Stimulated activated CD4-positive, alpha-beta T cell treated with anti-CD3 and anti-CD28 coated beads, Interleukin-1b, Interleukin-23, amount 100 ng/mL, for 24 hours (primary cell): ENCODE data around the gene PELI1.
"Not testable (repeated sequence)": the region's sequence is repeated elsewhere in the genome, so short reads cannot be mapped to it uniquely, and the experiment has no call there.

Experiments
- DNase-seq, 4 experiments: peaks; one replicate each; pipeline ENCODE4 v3.0.0-alpha.2; 2020; ENCODE audit warnings: low read depth in 4 of 4, low spot score in 1 of 4

PELI1 gene

GRCh38 chr2:64124168-64124567, 20.1 kb downstream of the PELI1 start:
- DNase-seq, result no peak

- no peak for DNase-seq
These were observed 20.5 kb downstream of the PELI1 start for GRCh38 chr2:64123740-64124139.

- DNase-seq, result no peak
These were observed 21.9 kb downstream of the PELI1 start for GRCh38 chr2:64122358-64122757.

- no peak for DNase-seq
These were observed 23.3 kb downstream of the PELI1 start for GRCh38 chr2:64120928-64121327.

GRCh38 chr2:64120008-64120407, 24.2 kb downstream of the PELI1 start:
- DNase-seq, result no peak

- DNase-seq, result no peak
These were observed 24.9 kb downstream of the PELI1 start for GRCh38 chr2:64119369-64119768.

GRCh38 chr2:64115808-64116598, 28.2 kb downstream of the PELI1 start:
- no peak for DNase-seq

GRCh38 chr2:64114912-64115277, 29.3 kb downstream of the PELI1 start:
- DNase-seq, result no peak

GRCh38 chr2:64114063-64114911, 29.9 kb downstream of the PELI1 start:
- DNase-seq, result no peak

- DNase-seq, result no peak
These were observed 32.2 kb downstream of the PELI1 start for GRCh38 chr2:64112016-64112415.

GRCh38 chr2:64111426-64111825, 32.8 kb downstream of the PELI1 start:
- no peak for DNase-seq

- no peak for DNase-seq
These were observed 35.5 kb downstream of the PELI1 start for GRCh38 chr2:64108666-64109241.

- no peak for DNase-seq
These were observed 37.7 kb downstream of the PELI1 start for GRCh38 chr2:64106481-64106880.

- DNase-seq, result no peak
These were observed 38.4 kb downstream of the PELI1 start for GRCh38 chr2:64105670-64106461.

- DNase-seq, result no peak
These were observed 39.3 kb downstream of the PELI1 start for GRCh38 chr2:64104933-64105332.

GRCh38 chr2:64102736-64103135, 41.5 kb downstream of the PELI1 start:
- DNase-seq, result not testable (repeated sequence)

- DNase-seq, result no peak
These were observed 43.1 kb downstream of the PELI1 start for GRCh38 chr2:64101141-64101591.

GRCh38 chr2:64100584-64100983, 43.6 kb downstream of the PELI1 start:
- not testable (repeated sequence) for DNase-seq

- no peak for DNase-seq
These were observed 49.4 kb downstream of the PELI1 start for GRCh38 chr2:64094663-64095382.

GRCh38 chr2:64093341-64093740, 50.9 kb downstream of the PELI1 start:
- no peak for DNase-seq
